Vagina (tissue), 2 donors: ENCODE data around the gene FAM236B. TPM values are rescaled to one million over a fixed set of nuclear protein-coding genes. Genes with fewer than 3 reads are reported as not detected.
"Not testable (repeated sequence)": the region's sequence is repeated elsewhere in the genome, so short reads cannot be mapped to it uniquely, and the experiment has no call there.

Experiments used
- DNase-seq, 2 donors: peaks; one replicate each; pipeline ENCODE4 v3.0.0-alpha.2; 2017; ENCODE audit errors: extremely low spot score in 2 of 2
- H3K27ac ChIP-seq: fragments of 200-600 bp; sonication (generic); one replicate; pipeline ENCODE4 v1.5.1; 2019
- H3K27me3 ChIP-seq: fragments of 200-600 bp; sonication (generic); one replicate; pipeline ENCODE4 v1.5.1; 2019
- H3K36me3 ChIP-seq, 2 donors: fragments of 200-600 bp; sonication (generic); one replicate each; pipeline ENCODE4 v1.5.1; 2017 to 2019
- H3K4me1 ChIP-seq: fragments of 200-600 bp; sonication (generic); one replicate; pipeline ENCODE4 v1.5.1; 2019
- H3K4me3 ChIP-seq, 2 donors: fragments of 200-600 bp; sonication (generic); 1 replicate in 1 of 2; 2 replicates in 1 of 2; pipeline ENCODE4 v1.5.1; 2016 to 2019
- H3K9me3 ChIP-seq: fragments of 200-600 bp; sonication (generic); one replicate; pipeline ENCODE4 v1.5.1; 2019
- intact Hi-C: fragments of 100-400 bp; cut with DNase I; formaldehyde crosslinking; loops from one replicate; pipeline ENCODE4 v1.15.1; 2023
- total RNA-seq: library from RNA; depleted of rRNA; stranded (reverse); fragments of >200 nt; gene quantifications from one replicate; pipeline ENCODE4 v1.2.3, GENCODE V29; 2016

The FAM236B gene
- total RNA-seq = not detected

- DNase-seq, H3K36me3 ChIP-seq, intact Hi-C loops, H3K27me3 ChIP-seq, H3K27ac ChIP-seq, H3K4me3 ChIP-seq, H3K4me1 ChIP-seq, H3K9me3 ChIP-seq: not testable (repeated sequence)
These were observed at the start of gene FAM236B for GRCh38 chrX:72782560-72782959. Gene FAM236B (minus strand): TSS chrX:72782660. CDS start chrX:72782560, 100 bp downstream.

DNA sequence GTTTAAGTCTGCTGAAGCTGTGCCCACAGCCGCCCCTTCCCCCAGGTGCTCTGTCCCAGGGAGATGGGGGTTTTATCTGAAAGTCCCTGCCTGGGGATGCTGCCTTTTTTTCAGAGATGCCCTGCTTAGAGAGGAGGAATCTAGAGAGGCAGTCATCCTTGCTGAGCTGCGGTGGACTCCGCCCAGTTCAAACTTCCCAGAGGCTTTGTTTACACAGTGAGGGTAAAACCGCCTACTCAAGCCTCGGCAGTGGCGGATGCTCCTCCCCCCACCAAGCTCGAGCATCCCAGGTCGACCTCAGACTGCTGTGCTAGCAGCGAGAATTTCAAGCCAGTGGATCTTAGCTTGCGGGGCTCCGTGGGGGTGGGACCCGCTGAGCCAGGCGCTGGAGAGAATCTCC lies 48.2 kb upstream of the FAM236B start:
- H3K4me1 ChIP-seq, H3K9me3 ChIP-seq, H3K27ac ChIP-seq, H3K36me3 ChIP-seq, intact Hi-C loops, DNase-seq, H3K27me3 ChIP-seq, H3K4me3 ChIP-seq: not testable (repeated sequence)

- H3K27me3 ChIP-seq, H3K36me3 ChIP-seq, H3K4me1 ChIP-seq, H3K4me3 ChIP-seq, DNase-seq, H3K27ac ChIP-seq, H3K9me3 ChIP-seq, intact Hi-C loops: not testable (repeated sequence)
These were observed 25.6 kb upstream of the FAM236B start, which contains the start of gene FAM236D for GRCh38 chrX:72808110-72808509. Gene FAM236D (minus strand): TSS chrX:72808210. CDS start chrX:72808110, 100 bp downstream.

DNA sequence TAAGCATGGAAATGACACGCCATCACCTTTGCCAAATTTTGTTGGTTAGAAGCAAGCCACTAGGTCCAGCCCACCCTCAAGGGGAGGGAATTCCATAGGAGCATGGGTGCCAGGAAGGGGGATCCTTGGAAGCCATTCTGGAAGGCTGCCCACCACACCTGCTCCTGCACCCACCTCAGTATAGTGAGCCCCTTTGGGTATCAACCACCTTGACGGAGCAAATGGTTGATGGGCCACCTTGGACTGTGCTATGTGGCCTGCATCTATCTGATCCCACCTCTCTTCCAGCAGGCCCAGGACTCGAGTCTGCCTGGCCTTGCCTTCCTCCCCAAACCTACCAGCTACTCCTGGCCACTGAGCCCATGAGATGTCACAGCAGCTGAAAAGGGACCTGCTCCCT lies 7.9 kb upstream of the FAM236B start:
- H3K27ac ChIP-seq, DNase-seq, intact Hi-C loops, H3K4me3 ChIP-seq, H3K9me3 ChIP-seq, H3K36me3 ChIP-seq, H3K4me1 ChIP-seq, H3K27me3 ChIP-seq: not testable (repeated sequence)

- H3K4me3 ChIP-seq, H3K36me3 ChIP-seq, H3K27me3 ChIP-seq, H3K4me1 ChIP-seq, DNase-seq, H3K27ac ChIP-seq, H3K9me3 ChIP-seq, intact Hi-C loops: not testable (repeated sequence)
These were observed 5.7 kb upstream of the FAM236B start for GRCh38 chrX:72788142-72788541.

GRCh38 chrX:72783964-72784363 lies 1.5 kb upstream of the FAM236B start:
- intact Hi-C loops, H3K4me3 ChIP-seq, H3K27ac ChIP-seq, H3K4me1 ChIP-seq, H3K9me3 ChIP-seq, H3K36me3 ChIP-seq, DNase-seq, H3K27me3 ChIP-seq: not testable (repeated sequence)

DNA sequence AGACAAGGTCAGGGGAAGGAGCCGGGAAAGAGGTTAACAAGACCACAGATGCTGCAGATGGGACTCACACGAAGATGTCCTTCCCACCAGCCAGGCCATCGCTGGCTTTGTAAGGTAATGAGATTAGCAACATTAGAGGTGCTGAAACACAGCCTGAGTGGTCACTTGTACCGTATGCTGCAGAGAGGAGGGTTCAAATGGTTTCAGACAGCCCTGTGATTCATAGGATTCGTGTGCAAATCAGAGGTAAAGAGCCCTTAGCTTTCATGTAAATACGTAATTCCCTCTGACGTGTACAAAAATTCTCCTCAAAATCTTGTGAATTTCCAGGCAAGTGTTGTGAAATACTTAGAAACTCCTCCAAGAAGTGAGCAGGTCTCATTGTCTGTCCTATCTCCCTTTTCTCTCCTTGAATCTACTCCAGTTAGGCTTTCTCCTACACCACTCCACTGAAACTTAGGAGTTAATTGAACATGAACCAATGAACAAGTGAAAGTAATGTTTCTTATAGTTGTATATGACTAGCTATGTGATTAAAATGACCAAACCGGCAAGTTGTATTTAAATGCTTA lies 991 bp upstream of the FAM236B start:
- intact Hi-C loops, DNase-seq, H3K4me1 ChIP-seq, H3K36me3 ChIP-seq, H3K27me3 ChIP-seq, H3K4me3 ChIP-seq, H3K9me3 ChIP-seq, H3K27ac ChIP-seq: not testable (repeated sequence)

- H3K4me3 ChIP-seq, H3K27me3 ChIP-seq, intact Hi-C loops, H3K9me3 ChIP-seq, H3K27ac ChIP-seq, H3K4me1 ChIP-seq, DNase-seq, H3K36me3 ChIP-seq: not testable (repeated sequence)
These were observed 4.3 kb downstream of the FAM236B start for GRCh38 chrX:72778146-72778545.

DNA sequence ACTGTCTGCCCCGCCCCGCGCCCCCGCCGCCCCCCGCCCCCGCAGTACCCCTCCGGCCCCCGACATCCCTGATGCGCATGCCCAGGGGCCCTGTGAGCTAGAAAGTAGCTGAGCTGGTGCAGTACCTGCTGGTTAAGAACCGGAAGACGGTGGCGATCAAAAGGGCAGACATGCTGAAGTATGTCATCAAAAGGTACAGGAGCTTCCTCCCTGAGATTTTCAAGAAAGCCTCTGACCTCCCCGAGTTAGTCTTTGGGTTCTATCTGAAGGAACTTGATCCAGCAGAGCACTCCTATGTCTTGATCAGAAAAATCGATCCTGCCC lies 5.0 kb downstream of the FAM236B start:
- DNase-seq, H3K4me1 ChIP-seq, intact Hi-C loops, H3K27ac ChIP-seq, H3K9me3 ChIP-seq, H3K4me3 ChIP-seq, H3K36me3 ChIP-seq, H3K27me3 ChIP-seq: not testable (repeated sequence)

GRCh38 chrX:72776653-72777466 lies 5.6 kb downstream of the FAM236B start, which contains the start of gene DMRTC1B:
Gene DMRTC1B (plus strand): TSS chrX:72776890. CDS start chrX:72845136, 68,246 bp downstream.
- H3K9me3 ChIP-seq, H3K27ac ChIP-seq, H3K36me3 ChIP-seq, intact Hi-C loops, DNase-seq, H3K4me1 ChIP-seq, H3K27me3 ChIP-seq, H3K4me3 ChIP-seq: not testable (repeated sequence)

DNA sequence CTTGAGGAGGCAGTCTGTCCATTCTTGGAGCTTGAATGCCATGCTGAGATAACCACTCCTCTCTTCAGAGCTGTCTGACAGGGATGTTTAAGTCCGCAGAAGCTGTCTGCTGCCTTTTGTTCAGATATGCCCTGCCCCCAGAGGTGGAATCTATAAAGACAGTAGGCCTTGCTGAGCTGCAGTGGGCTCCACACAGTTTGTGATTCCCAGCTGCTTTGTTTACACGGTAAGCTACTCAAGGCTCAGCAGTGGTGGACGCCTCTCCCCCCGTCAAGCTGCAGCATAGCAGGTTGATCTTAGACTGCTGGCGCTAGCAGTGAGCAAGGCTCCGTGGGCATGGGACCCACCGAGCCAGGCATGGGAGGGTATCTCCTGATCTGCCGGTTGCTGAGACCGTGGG lies 22.0 kb downstream of the FAM236B start:
- H3K4me1 ChIP-seq, H3K36me3 ChIP-seq, DNase-seq, H3K4me3 ChIP-seq, H3K27ac ChIP-seq, intact Hi-C loops, H3K9me3 ChIP-seq, H3K27me3 ChIP-seq: not testable (repeated sequence)

DNA sequence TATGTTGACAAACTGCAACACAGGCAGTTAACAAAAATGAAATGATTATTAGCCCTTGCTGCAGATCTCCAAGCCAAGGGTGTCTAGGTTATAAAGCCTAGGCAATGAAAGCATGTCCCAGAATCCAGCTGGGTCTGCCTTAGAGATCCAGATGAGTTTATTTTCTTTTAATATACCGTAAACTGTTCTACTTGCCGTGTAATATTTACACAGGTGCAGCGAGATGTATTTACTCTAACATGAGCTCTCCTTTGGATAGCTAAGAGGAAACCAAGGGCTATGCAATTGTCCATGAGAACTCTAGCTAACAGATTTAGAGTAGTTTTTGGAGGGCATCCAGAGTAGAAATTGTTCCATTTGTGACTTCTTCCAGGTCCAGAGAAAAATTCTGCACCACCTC lies 33.9 kb downstream of the FAM236B start:
- intact Hi-C loops, H3K27me3 ChIP-seq, H3K9me3 ChIP-seq, H3K36me3 ChIP-seq, H3K27ac ChIP-seq, DNase-seq, H3K4me1 ChIP-seq, H3K4me3 ChIP-seq: not testable (repeated sequence)

- H3K9me3 ChIP-seq, intact Hi-C loops, H3K27ac ChIP-seq, H3K27me3 ChIP-seq, DNase-seq, H3K4me1 ChIP-seq, H3K4me3 ChIP-seq, H3K36me3 ChIP-seq: not testable (repeated sequence)
These were observed 36.9 kb downstream of the FAM236B start for GRCh38 chrX:72745546-72745945.
